DND-41 (cell line): ENCODE results near the gene HIVEP2.

Experiments
- ATAC-seq: fragments of 200-7000 bp; cut with Tn5 transposase; 3 replicates; pipeline ENCODE4 v1.9.1; 2021; ENCODE audit warnings: low read depth; ENCODE audit not compliant: insufficient read depth
- DNase-seq: peaks from one replicate; pipeline ENCODE4 v3.0.0-alpha.2; 2020
- H2AFZ ChIP-seq: 2 replicates; pipeline ENCODE4 v1.6.0; 2012; ENCODE audit warnings: low read depth, low read length
- H3K27ac ChIP-seq: 2 replicates; pipeline ENCODE4 v1.5.1; 2012; ENCODE audit warnings: low read length, inconsistent platforms
- H3K27me3 ChIP-seq: fragments of 200-600 bp; sonication (generic); 2 replicates; pipeline ENCODE4 v1.6.0; 2012; ENCODE audit warnings: low read length, mild to moderate bottlenecking, inconsistent platforms; ENCODE audit not compliant: insufficient read depth, poor library complexity
- H3K36me3 ChIP-seq: 2 replicates; pipeline ENCODE4 v1.5.1; 2012; ENCODE audit warnings: low read length, inconsistent platforms; ENCODE audit not compliant: insufficient read depth
- H3K4me1 ChIP-seq: 2 replicates; pipeline ENCODE4 v1.5.1; 2012; ENCODE audit warnings: mild to moderate bottlenecking, low read length; ENCODE audit not compliant: insufficient read depth
- H3K4me2 ChIP-seq: 2 replicates; pipeline ENCODE4 v1.6.0; 2012; ENCODE audit warnings: mild to moderate bottlenecking, moderate library complexity, low read length, inconsistent platforms; ENCODE audit not compliant: insufficient read depth
- H3K4me3 ChIP-seq, 2 experiments: fragments of 200-600 bp in 1 of 2; shearing (Covaris generic) in 1 of 2; 2 replicates each; pipeline ENCODE4 v1.5.1; 2012 to 2016; ENCODE audit warnings: inconsistent platforms in 2 of 2, low read length in 2 of 2, mild to moderate bottlenecking in 2 of 2, low read depth in 1 of 2, moderate library complexity in 1 of 2
- H3K79me2 ChIP-seq: 2 replicates; pipeline ENCODE4 v1.6.0; 2012; ENCODE audit warnings: low read length, inconsistent platforms; ENCODE audit not compliant: insufficient read depth
- H3K9ac ChIP-seq: 2 replicates; pipeline ENCODE4 v1.6.0; 2012; ENCODE audit warnings: low read depth, mild to moderate bottlenecking, inconsistent platforms, low read length, moderate library complexity
- H3K9me3 ChIP-seq: 2 replicates; pipeline ENCODE4 v1.5.1; 2012; ENCODE audit warnings: low read length, moderate library complexity, mild to moderate bottlenecking, inconsistent platforms; ENCODE audit not compliant: insufficient read depth, severe bottlenecking
- H4K20me1 ChIP-seq: 2 replicates; pipeline ENCODE4 v1.6.0; 2012; ENCODE audit warnings: low read length; ENCODE audit not compliant: insufficient read depth
- EZH2 ChIP-seq: IDR thresholded peaks from 3 replicates; pipeline ENCODE4 v1.6.1; 2012; ENCODE audit warnings: borderline replicate concordance, low read depth, mild to moderate bottlenecking, moderate library complexity, low read length, inconsistent platforms; ENCODE audit not compliant: severe bottlenecking
- TF ChIP-seq, protein P1 (sequence below): IDR thresholded peaks from 2 replicates; pipeline ENCODE4 v1.5.1; 2012; ENCODE audit warnings: borderline replicate concordance, low read length, moderate library complexity, mild to moderate bottlenecking; ENCODE audit not compliant: poor library complexity, severe bottlenecking; ENCODE audit errors: extremely low read depth

HIVEP2 gene

DNA sequence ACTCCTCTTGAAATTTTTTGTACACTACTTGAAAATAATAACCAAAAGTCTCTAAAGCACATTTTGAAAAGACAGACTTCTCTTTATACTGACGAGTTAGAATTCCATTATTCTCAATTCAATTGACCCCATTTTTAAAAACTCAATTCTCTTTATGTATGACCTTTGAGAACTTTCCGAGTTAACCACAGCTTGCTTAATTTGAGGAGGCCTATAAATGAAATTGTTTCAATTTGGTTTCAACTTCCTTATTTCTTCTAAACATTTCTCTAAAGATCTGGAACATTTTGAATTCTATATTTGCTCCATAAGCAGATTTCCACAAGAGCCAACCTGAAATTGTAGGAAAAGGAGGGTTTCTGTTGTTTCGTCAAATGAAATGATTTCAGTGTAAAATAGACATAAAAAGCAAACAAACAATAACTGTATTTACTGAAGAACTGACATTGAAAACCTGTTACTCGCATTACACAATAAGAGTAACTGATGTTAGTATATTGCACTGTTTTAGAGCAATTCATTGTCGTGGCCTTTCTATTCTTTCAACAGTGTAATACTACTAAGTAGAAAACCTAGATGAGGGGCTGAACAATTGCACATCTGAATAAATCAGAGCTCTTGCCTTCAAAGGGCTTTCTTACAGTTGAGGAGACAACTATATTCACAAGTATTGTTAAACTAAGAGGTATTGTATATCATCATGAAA, 223.6 kb downstream of the HIVEP2 start:
- Histone ChIP-seq H3K4me3 (no peak overlapping the region), H3K27me3 (no peaks in the 10 kb centered on the region), H3K9me3 (no peaks in the 10 kb centered on the region), H2AFZ (no peak overlapping the region), H4K20me1 (no peaks in the 10 kb centered on the region), H3K4me2 (no peak overlapping the region), H3K27ac (no peak overlapping the region), H3K4me1 (no peaks in the 10 kb centered on the region), H3K79me2 (no peaks in the 10 kb centered on the region), H3K36me3 (no peaks in the 10 kb centered on the region), H3K9ac (no peak overlapping the region)
- no peak for ATAC-seq
- TF ChIP-seq, protein P1, sequence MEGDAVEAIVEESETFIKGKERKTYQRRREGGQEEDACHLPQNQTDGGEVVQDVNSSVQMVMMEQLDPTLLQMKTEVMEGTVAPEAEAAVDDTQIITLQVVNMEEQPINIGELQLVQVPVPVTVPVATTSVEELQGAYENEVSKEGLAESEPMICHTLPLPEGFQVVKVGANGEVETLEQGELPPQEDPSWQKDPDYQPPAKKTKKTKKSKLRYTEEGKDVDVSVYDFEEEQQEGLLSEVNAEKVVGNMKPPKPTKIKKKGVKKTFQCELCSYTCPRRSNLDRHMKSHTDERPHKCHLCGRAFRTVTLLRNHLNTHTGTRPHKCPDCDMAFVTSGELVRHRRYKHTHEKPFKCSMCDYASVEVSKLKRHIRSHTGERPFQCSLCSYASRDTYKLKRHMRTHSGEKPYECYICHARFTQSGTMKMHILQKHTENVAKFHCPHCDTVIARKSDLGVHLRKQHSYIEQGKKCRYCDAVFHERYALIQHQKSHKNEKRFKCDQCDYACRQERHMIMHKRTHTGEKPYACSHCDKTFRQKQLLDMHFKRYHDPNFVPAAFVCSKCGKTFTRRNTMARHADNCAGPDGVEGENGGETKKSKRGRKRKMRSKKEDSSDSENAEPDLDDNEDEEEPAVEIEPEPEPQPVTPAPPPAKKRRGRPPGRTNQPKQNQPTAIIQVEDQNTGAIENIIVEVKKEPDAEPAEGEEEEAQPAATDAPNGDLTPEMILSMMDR, result no peak
- TF ChIP-seq EZH2, result no peak
- DNase-seq, result no peak

DNA sequence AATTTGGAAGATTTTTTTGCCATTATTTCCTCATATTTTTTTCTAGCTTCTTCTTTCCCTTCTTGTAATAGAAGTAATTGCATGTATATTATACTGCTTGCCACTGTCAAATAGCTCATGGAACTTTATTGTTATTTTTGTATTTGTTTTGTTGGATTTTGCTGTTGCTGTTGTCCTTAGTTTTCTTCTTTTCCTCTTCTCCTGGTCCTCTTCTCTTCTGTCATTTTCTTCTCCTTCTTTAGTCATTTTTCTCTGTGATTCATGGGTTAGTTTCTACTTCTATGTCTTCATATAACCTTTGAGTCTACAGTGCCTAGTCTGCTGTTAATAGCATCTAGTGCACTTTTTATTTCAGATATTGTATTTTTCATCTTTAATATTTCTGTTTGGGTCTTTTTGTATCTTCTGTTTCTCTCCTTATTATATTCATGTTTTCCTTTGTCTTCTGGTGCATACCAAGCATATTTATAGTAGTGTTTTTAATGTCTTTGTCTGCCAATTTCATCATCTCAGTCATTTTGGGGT, 226.2 kb downstream of the HIVEP2 start:
- Histone ChIP-seq H3K27ac (no peak overlapping the region), H3K4me2 (no peak overlapping the region), H3K4me3 (no peak overlapping the region), H3K4me1 (no peaks in the 10 kb centered on the region), H3K27me3 (no peaks in the 10 kb centered on the region), H3K9me3 (no peaks in the 10 kb centered on the region), H4K20me1 (no peaks in the 10 kb centered on the region), H2AFZ (no peak overlapping the region), H3K79me2 (no peaks in the 10 kb centered on the region), H3K36me3 (no peaks in the 10 kb centered on the region), H3K9ac (no peak overlapping the region)
- ATAC-seq (no peak), DNase-seq (no peak)
- TF ChIP-seq EZH2, result no peak
- TF ChIP-seq, protein P1, result no peak

DNA sequence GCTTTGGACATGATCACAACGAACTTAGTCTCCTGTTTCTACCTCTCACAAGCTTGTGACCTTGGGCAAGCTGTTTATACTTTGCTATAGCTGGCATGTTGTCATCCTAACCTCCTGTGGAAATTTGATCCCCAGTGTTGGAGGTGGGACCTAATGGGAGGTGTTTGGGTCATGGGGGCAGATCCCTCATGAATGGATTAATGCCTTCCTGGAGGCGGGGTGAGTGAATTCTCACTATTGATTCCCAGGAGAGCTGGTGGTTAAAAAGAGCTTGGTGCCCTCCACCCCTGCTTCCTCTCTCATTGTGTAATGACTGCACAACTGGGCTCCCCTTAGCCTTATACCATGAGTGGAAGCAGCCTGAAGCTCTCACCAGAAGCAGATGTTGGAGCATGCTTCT, 228.9 kb downstream of the HIVEP2 start:
- Histone ChIP-seq H3K4me3 (no peak overlapping the region), H3K79me2 (no peaks in the 10 kb centered on the region), H3K9me3 (no peaks in the 10 kb centered on the region), H3K36me3 (no peaks in the 10 kb centered on the region), H3K27ac (no peak overlapping the region), H3K9ac (no peak overlapping the region), H3K4me1 (no peaks in the 10 kb centered on the region), H4K20me1 (no peaks in the 10 kb centered on the region), H2AFZ (no peak overlapping the region), H3K4me2 (no peak overlapping the region), H3K27me3 (no peaks in the 10 kb centered on the region)
- no peak for DNase-seq
- TF ChIP-seq EZH2, result no peak
- TF ChIP-seq, protein P1, result no peak
- no peak for ATAC-seq
